T-helper 22 cell (primary cell): Measurements from ENCODE around the gene CNTN5.

Source experiments
- DNase-seq: peaks from one replicate; pipeline ENCODE4 v3.0.0-alpha.2; 2020; ENCODE audit warnings: low read depth

The CNTN5 gene

GRCh38 chr11:100329352-100329751, 1308.6 kb downstream of the CNTN5 start:
- no peak for DNase-seq

DNA sequence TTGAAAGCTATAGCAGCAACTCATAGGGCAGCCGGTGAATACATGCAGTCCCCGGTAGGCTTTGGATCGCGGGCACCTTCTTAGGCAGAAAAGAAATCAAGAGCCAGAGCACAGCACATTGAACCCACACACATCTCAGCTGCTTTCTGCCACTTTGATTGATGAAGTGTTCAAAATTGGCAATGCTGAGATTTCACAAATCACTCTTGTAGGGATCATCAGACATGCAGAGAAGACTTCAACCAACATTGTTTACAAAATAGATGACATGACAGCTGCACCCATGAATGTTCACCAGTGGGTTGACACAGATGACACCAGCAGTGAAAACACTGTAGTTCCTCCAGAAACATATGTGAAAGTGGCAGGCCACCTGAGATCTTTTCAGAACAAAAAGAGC, 1316.1 kb downstream of the CNTN5 start:
- no peak for DNase-seq

GRCh38 chr11:100338144-100338840, 1317.5 kb downstream of the CNTN5 start:
- no peak for DNase-seq

GRCh38 chr11:100340466-100341319, 1319.9 kb downstream of the CNTN5 start:
- no peak for DNase-seq

DNA sequence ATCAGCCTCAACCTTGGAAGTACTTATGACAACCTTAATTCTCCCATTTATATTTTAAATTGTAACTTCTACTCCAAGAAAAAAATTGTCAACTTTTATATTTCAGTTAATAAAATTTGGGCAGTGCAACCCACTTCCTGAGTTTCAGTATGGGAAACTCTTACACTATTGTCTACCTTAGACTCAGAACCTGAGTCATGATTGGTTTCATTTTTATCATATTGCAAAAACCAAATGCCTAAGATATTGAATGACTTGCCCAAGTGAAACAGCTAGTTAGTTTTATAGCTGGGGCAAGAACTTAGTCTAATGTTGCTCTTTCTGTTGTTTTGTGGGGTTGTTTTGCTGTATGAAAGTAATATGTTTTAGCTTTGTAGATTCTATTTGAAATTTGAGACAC, 1332.3 kb downstream of the CNTN5 start:
- no peak for DNase-seq

DNA sequence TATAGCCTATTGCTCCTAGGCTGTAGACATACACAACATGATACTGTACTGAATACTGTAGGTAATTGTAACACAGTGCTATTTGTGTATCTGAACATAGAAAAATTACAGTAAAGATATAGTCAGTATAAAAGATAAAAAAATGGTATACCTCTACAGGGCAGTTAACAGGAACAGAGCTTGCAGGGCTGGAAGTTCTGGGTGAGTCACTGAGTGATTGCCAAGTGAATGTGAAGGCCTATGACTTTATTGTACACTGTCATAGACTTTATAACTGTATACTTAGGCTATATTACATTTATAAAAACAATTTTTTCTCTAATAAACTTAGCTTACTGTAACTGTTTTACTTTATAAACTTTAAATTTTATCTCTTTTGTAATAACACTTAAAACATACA, 1334.0 kb downstream of the CNTN5 start:
- no peak for DNase-seq

GRCh38 chr11:100356035-100356434, 1335.3 kb downstream of the CNTN5 start:
- no peak for DNase-seq

GRCh38 chr11:100359281-100359680, 1338.5 kb downstream of the CNTN5 start:
- DNase-seq: no peak

DNA sequence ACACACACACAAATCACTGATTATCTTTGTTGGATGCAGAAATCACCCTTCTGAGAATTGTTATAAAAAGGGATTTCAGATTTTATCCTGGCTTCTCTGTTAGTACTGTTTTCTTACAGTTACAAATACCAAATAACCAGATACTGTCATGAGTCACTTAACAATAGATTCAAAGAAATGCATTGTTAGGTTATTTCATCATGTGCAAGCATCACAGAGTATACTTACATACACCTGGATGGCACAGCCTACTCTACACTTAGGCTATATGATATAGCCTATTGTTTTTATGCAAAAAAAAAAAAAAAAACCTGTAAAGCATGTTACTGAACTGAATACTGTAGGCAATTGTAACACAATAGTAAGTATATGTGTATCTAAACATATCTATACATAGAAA, 1347.1 kb downstream of the CNTN5 start:
- no peak for DNase-seq

DNA sequence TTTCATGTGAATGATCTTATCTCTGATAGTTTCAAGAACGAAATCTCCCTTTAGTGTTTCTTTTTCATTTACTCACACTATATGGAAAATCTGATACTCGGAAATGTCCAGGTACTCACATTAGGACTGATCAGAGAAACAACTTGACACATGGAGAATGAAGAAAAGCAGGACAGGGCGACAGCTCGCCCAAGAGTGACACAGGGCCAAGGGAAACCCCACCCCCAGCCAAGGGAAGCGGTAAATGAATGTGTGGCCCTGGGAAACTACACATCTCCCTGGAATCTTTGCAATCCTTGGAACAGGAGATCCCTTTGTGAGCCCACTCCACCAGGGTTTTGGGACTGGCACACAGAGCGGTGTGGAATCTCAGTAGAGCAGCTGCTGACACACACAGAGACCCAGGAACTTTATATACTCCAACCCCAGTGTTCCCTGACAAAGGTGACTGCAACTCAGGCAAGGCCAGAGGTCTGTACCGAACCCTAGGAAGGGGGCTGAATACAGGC, 1362.7 kb downstream of the CNTN5 start:
- no peak for DNase-seq

DNA sequence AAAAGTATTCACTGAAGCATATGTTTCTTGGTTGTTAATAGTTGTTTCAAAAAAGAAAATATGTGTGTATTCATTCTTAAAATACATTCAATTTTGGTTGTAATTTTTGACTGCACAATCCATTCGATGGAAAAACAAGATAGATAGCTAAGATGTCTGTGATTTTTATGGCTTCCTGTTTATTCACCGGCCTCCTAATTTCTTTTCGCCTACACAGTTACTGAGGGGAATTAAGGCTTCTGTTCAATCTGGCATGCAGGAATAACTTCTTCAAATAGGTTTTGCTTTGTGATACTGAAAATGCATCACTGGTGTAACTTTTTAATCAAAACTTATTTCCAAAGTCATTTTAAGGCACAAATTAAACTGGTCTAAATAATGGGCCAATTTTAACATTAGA, 1375.5 kb downstream of the CNTN5 start:
- DNase-seq: no peak

GRCh38 chr11:100397401-100397800, 1376.7 kb downstream of the CNTN5 start:
- no peak for DNase-seq

GRCh38 chr11:100403816-100404215, 1383.1 kb downstream of the CNTN5 start:
- DNase-seq: no peak

DNA sequence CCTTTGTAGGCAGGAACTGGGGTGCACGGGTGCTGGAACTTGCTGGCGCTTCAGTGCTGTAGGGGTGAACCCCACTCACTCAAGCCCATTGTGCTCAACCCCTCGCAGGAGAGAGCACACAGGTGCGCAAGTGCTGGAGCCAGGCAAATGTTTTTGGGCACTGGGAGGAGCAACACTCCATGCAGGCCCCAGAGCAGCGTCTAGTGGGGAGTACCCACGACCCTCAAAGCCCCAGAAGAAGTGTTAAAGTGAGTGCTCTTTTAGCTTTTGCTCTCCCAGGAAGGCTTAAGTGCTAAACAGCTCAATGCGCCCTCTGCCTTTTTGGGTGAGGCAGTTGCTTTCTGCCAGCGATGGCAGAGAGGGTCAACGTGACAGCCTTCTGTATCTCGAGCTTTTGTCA, 1384.2 kb downstream of the CNTN5 start:
- no peak for DNase-seq
